NCI-H146 (cell line): ENCODE results near the gene PLCD3.

Source experiments
- DNase-seq: peaks from one replicate; lab custom pipeline; 2025; lab: John Stamatoyannopoulos, UW

Gene PLCD3

GRCh38 chr17:45103269-45103795 lies 29.0 kb downstream of the PLCD3 start:
- DNase-seq, result no peak

GRCh38 chr17:45102856-45103255 lies 29.5 kb downstream of the PLCD3 start:
- no peak for DNase-seq

- DNase-seq, result no peak
These were observed 30.2 kb downstream of the PLCD3 start for GRCh38 chr17:45101883-45102811.

GRCh38 chr17:45101546-45101882 lies 30.8 kb downstream of the PLCD3 start:
- DNase-seq, result no peak

- DNase-seq, result peak; percentile 68
These were observed 33.3 kb downstream of the PLCD3 start for GRCh38 chr17:45098869-45099616.

- no peak for DNase-seq
These were observed 34.0 kb downstream of the PLCD3 start for GRCh38 chr17:45098081-45098868.

- DNase-seq, result no peak
These were observed 35.4 kb downstream of the PLCD3 start for GRCh38 chr17:45096926-45097325.

GRCh38 chr17:45096141-45096540 lies 36.2 kb downstream of the PLCD3 start:
- no peak for DNase-seq

GRCh38 chr17:45093444-45094110 lies 38.7 kb downstream of the PLCD3 start:
- DNase-seq, result no peak

- DNase-seq, result no peak
These were observed 39.3 kb downstream of the PLCD3 start for GRCh38 chr17:45092911-45093430.

GRCh38 chr17:45091778-45092425 lies 40.4 kb downstream of the PLCD3 start:
- no peak for DNase-seq

- DNase-seq, result no peak
These were observed 41.6 kb downstream of the PLCD3 start for GRCh38 chr17:45090711-45091110.

GRCh38 chr17:45088741-45089140 lies 43.6 kb downstream of the PLCD3 start:
- DNase-seq, result no peak

GRCh38 chr17:45087978-45088377 lies 44.3 kb downstream of the PLCD3 start:
- DNase-seq, result no peak

GRCh38 chr17:45087504-45087975 lies 44.8 kb downstream of the PLCD3 start:
- DNase-seq, result no peak

GRCh38 chr17:45086865-45087503 lies 45.3 kb downstream of the PLCD3 start:
- no peak for DNase-seq

GRCh38 chr17:45086391-45086790 lies 45.9 kb downstream of the PLCD3 start:
- DNase-seq, result no peak

- no peak for DNase-seq
These were observed 51.1 kb downstream of the PLCD3 start for GRCh38 chr17:45081047-45081703.

GRCh38 chr17:45077643-45078042 lies 54.7 kb downstream of the PLCD3 start:
- no peak for DNase-seq
